Activated CD8-positive, alpha-beta memory T cell treated with anti-CD3 and anti-CD28 coated beads for 36 hours (primary cell): ENCODE measurements around the gene ANKRD26. TPM values are rescaled to one million over a fixed set of nuclear protein-coding genes. Genes with fewer than 3 reads are reported as not detected.
"Not testable (repeated sequence)": the region's sequence is repeated elsewhere in the genome, so short reads cannot be mapped to it uniquely, and the experiment has no call there.

Source experiments
- CTCF ChIA-PET: fragments of 350-600 bp; sonication (Branson Sonifier 250); formaldehyde crosslinking; loops from one replicate; lab custom pipeline; 2021; ENCODE audit warnings: antibody characterized with exemption; lab: Charles Lee
- POLR2A ChIA-PET: fragments of 350-600 bp; sonication (Branson Sonifier 250); formaldehyde crosslinking; loops from one replicate; lab custom pipeline; 2021; ENCODE audit warnings: antibody characterized with exemption; lab: Charles Lee
- total RNA-seq, 2 experiments: library from RNA; stranded (reverse); gene quantifications; one replicate each; pipeline ENCODE4 v1.2.3, GENCODE V29; 2021

The ANKRD26 gene
- total RNA-seq = 1 to 10 TPM; 7.5 to 9.7 TPM

DNA sequence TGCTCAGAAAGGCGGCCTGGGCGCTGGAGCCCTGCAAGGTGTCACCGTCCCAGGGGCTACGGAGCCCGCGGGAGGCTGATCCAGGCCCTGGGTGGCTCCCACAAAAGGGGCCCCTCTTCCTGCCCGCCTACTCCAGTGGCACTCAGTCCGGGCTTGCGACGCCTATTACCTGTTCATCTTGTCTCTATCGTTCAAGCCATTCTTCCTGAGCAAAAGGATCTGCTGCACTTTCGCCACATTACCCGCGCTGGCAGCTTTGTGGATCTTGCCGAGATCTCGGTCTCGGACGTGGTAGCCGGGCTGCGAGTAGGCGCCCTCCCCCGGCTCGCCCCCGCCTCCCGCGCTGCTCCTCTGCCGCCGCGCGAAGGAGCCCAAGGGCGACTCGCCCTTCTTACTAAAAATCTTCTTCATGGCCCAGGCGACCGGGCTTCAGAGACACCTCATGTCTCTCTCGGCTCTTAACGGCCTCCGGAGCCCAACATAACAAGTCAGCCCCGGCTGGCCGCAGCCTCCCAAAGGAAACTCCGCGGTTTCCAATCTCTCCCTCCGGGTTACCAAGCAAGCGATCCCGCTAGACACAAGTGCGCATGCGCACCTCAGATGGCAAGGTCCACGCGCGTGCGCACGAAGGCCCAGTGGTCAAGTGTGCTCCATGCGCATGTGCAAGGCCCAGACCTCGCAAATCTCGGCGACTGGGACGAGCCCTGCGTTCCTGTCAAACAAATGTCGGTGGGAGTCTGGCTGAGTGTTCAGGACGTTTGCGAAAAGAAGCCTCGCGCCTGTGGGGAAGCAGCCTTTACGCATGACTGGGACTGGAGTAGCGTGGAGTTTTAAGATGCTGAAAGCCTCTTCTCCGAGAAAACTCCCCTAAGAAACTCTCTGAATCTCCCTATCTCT lies at the start of gene ANKRD26:
Gene ANKRD26, minus strand, starts transcription at position 579 of the 897 bp plus-strand sequence. Its CDS starts 168 bp downstream, at position 411.
- CTCF ChIA-PET = interaction anchor here (0.9 kb wide), 1 partner anchor 55 kb away, joined by 3 read pairs; the partner anchor contains the start of genes MASTL and YME1L1
- POLR2A ChIA-PET = interaction anchor here (1.0 to 3.0 kb wide), 2 partner anchors 54 to 142 kb away, joined by 3 to 18 read pairs; partner anchors contain the start of genes MASTL and YME1L1

DNA sequence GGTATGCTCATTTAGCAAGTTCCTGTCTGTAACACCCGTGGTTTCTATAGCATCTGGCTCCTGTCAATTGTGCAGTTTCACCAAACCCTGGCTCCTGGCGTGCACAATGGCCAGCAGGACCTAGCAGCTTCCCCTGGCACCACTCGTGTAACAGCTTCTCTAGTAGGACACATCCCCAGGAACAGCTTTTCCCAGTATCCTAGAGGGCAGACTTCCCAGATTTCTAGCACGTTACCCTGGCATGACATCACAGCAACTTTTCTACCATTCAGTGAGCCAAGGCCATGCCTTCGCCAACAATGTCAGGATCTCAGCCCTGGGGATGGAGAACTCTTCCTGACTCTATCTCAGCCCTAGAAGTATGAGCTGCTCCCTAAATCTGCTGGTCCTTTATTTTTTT lies 47.4 kb upstream of the ANKRD26 start:
- POLR2A ChIA-PET = no interaction called here

DNA sequence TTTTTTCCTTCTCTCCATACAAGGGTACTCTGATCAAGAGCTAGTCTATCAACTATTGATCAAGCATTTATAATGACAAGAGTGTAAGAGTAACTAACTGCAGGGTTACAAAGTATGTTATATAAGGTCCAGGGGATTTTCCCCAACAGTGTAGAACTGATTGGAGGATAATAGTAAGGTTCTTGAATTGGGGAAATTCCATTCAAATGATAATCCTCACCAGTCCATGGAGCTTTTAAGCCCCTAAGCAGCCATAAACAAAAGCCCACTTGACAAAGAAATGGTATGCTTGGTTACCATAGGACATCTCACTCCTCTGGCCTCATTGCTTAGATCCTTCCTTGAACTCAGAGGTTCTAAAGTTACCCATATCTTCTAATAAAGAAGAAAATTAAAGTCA lies 45.6 kb upstream of the ANKRD26 start:
- POLR2A ChIA-PET = no interaction called here

More for the DNA sequence above, 47.4 kb upstream of the ANKRD26 start:
- CTCF ChIA-PET = no interaction called here

DNA sequence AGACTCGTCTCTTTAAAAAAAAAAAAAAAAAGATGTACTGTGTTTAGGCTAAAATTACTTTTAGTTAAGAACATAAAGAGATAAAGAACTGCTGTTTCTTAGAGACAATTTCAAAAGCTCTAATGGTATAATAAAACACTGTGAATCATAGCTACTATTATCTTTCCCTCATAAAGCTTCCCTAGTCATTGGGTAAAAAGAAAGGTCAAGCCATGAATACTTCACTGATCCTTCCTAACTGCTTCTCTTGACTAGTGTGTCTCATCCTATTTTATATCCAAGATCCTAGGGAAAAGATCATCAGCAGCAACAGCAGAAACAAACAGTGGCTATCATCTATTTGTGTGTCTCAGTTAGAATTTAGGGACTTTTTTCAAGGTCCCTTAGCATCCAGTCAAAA lies 43.4 kb upstream of the ANKRD26 start:
- ChIA-PET CTCF (interaction anchor here (0.6 to 1.3 kb wide), 3 partner anchors 10 to 18 kb away, joined by 3 read pairs; partner anchors contain the start of gene YME1L1), POLR2A (no interaction called here)

More for the DNA sequence above, 45.6 kb upstream of the ANKRD26 start:
- CTCF ChIA-PET = no interaction called here

DNA sequence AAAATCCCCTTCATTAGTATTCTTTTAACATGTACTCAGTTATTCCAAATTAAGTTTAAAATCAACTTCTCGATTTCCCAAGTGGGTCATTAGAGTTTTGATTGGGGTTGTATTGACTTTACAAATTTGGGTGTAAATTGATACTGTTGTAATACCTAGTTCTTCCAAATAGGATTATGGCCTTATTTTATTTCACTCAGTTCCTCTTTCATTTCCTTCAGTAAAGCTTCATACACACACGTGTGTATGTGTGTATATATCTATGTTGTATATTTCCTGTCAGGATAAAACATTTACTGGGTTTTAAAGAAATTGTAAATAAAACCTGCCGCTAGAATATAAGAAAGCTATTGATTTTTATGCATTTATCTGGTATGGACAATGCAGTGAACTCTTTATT lies 38.0 kb upstream of the ANKRD26 start:
- CTCF ChIA-PET = no interaction called here
- POLR2A ChIA-PET = no interaction called here

DNA sequence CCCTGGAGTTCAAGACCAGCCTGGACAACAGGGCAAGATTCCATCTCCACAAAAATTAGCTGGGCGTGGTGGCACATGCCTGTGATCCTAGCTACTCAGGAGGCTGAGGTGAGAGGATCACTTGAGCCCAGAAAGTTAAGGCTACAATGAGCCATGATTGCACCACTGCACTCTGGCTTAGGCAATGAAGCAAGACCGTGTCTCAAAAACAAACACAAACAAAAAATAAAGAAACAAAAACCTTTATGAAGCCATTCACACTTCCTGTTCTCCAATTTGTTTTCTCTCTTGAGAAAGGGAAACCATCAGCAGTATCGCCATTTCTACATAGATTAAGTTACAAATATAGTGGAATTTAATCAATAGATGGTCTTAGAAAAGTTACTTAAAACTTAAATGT lies 34.1 kb upstream of the ANKRD26 start:
- CTCF ChIA-PET = interaction anchor here (1.0 kb wide), 1 partner anchor 9 kb away, joined by 3 read pairs; no protein-coding TSS in a partner anchor
- POLR2A ChIA-PET = no interaction called here

DNA sequence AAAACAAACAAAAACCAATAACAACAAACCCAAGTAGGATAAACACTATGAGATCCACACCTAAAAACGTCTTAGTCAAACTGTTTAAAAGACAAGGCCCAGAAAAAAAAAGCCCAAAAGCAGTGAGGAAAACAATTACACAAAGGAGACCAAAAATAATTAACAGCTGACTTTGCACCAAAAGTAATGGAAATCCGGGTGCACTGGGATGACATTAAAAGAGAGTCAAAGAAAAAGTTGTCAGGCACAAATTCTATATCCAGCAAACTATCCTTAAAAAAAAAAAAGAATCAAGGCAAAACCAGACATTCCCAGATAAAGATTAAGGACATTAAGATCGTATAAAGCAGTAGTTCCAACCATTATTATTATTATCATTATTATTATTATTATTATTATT lies 7.9 kb upstream of the ANKRD26 start:
- ChIA-PET CTCF (interaction anchor here (1.0 to 1.5 kb wide), 3 partner anchors 46 to 382 kb away, joined by 3 to 4 read pairs (median 3); partner anchors contain the start of genes MASTL and YME1L1), POLR2A (no interaction called here)

DNA sequence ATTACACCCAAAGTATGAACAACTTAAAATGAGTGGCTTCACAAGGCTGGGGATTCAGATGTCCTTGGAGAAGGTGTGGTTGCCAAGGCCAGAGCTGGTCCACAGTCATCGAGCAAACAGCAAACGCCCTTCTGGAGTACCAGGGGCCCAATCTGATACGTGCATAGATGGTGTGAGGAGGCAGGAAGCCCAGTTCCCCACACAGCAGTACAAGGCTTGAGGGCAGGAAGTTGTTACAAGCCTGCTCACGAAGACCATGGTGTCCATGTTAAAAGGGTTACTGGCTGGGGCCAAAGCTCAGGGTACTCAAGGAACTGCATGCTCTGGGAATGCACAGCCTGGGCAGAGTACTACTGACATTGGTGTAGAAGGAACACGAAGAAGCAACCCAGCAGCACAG lies 4.6 kb upstream of the ANKRD26 start:
- ChIA-PET CTCF (no interaction called here), POLR2A (interaction anchor here (0.7 kb wide), 1 partner anchor 124 kb away, joined by 5 read pairs; no protein-coding TSS in a partner anchor)

DNA sequence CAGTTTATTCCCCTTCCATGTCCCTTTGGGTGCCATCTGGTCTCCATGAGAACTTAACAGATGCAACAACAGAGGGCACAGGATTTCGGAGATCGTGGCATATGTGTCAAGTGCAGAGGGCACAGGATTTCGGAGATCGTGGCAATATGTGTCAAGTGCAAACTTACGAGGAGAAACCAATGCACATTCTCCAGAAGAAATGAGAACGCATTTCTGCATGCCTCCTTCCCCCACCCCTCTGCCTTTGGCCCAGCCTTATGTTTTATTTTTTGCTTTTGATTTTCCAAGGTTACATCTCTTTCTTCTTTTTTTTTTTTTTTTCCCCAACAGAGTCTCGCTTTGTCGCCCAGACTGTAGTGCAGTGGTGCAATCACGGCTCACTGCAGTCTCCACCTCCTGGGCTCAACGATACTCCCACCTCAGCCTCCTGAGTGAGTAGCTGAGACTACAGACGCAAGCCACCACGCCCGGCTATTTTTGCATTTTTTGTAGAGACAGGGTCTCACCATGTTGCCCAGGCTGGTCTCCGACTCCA lies 586 bp upstream of the ANKRD26 start:
- CTCF ChIA-PET = no interaction called here

DNA sequence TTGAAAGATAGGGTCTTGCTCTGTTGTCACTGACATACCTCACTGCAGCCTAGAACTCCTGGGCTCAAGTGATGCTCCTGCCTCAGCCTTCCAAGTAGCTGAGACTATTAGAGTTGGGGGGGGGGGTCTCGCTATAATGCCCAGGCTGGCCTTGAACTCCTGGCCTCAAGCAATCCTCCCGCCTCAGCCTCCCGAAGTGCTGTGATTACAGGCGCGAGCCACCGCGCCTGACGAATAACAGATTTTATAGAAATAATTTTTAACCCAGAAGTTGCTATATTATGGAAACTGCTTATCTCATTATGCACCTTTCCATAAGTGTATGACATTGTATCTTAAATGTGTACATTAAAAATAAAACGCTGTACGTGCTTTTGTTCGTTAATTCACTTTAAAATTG lies 846 bp downstream of the ANKRD26 start:
- ChIA-PET CTCF (interaction anchor here (0.9 kb wide), 1 partner anchor 55 kb away, joined by 3 read pairs; the partner anchor contains the start of genes MASTL and YME1L1), POLR2A (interaction anchor here (1.0 to 3.0 kb wide), 2 partner anchors 55 to 142 kb away, joined by 3 to 18 read pairs; partner anchors contain the start of genes MASTL and YME1L1)

More for the DNA sequence above, 586 bp upstream of the ANKRD26 start:
- POLR2A ChIA-PET = interaction anchor here (3.0 kb wide), 1 partner anchor 54 kb away, joined by 18 read pairs; the partner anchor contains the start of genes MASTL and YME1L1

DNA sequence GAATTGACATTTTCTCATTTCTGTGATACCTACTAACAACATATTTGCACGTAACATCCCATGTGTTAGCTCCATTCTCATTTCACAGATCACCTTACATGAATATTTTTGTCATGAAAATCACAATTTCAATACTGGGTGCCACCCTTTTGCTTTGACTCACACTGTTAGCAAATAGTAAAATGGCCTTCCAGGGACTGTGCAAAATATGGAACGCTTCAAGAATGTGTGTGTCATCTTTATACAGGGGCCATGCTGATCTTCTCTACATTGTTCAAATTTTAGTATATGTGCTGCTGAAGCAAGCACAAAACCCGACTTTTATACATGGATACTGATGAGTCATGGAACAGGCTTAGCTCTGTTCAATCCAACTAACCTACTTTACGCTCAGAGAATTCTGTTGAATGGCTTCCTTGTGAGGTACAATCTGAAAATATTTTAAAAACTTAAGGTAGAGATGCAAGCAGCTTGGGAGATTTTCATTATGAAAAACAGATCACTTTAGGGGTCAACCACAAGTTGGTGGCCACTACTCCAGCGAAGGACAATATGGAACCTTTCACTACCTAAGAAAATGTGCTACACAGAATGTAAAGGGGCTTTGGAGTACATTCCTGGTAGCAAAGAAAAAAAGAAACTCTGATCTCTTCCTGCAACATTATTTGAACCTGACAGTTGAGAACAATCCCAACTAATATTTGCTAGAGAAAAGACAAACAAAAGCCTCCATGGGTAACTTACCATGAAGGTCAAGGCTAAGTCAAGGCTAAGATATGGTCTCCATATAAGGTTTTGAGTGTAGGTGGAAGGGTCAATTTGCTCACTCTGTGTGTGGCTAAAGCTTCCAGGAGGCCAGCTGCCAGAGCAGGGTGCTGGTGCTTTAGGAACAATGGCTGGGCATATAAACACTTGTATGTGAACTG lies 11.9 kb downstream of the ANKRD26 start:
- CTCF ChIA-PET = no interaction called here
- POLR2A ChIA-PET = no interaction called here

DNA sequence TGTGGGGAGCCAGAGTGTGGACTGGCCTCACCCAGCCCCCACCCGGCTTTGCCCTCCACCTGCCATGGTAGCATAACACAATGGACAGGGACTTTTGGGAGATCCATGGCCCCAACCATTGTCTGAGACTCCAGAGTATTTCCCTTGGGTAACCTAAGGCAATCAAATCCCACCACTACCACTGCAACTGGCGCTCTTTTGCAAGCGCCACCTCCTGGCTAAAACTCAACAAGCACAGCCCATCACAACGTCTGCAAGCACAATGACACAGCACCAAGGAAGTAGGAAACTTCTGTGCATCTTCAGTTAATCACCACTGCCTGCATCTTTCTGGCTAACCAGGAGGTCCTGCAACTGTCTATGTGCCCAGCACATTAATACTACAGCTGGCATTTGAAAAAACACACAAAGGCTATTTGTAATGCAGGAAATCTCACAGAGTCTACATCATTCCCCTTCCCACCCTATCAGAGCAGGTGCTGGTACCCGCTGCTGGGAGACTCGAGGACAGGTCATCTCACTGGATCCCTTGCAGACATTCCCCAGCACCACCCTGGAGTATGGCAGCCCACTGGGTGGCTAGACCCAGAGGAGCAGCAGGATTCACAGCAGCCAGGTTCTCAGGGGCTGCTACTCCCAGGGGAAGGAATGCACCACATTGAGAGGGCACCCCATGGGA lies 27.7 kb downstream of the ANKRD26 start:
- ChIA-PET CTCF (no interaction called here), POLR2A (no interaction called here)

DNA sequence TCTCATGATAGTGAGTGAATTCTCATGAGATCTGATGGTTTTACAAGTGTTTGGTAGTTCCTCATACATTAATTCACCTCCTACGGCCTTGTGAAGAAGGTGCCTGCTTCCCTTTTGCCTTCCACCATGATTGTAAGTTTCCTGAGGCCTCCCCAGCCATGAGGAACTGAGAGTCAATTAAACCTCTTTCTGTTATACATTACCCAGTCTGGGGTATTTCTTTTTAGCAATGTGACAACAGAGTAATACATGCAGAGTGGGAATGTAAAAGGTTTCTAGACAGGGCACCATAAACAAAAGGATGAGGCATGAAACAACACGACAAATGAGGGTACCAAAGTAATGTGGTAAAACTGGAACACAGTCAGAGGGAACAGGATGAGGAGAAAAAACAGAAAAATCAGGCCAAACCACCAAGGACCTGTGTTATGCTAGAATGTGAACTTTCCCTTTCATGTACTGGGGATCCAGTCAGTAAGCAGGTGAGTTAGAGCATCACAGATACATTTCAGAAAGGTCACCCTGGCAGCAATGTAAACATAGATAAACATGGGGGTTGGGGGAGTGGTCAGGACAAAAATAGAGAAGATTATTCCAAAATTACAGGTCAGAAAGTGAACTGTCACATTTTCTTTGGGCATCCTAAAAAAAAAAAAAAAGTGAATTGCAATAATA lies 31.9 kb downstream of the ANKRD26 start:
- ChIA-PET POLR2A (no interaction called here), CTCF (no interaction called here)

DNA sequence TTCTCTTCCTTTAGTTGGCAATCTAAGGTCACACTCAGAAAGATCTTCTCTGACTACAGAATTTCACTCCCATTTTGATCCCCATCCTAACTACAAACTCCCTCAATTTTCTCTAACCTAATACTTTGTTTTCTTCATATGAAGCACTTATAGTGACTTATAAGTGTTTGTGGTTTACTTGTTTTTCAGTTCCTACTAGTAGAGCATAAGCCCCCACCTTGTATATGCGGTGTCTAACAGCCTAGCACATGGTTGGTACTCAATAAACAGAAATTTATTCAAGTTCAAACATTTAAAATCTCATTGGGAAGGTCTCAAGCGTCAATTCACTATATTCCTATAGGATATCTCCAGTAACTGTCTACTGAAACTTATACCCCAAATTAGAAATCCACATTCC lies 35.2 kb downstream of the ANKRD26 start:
- POLR2A ChIA-PET = no interaction called here

DNA sequence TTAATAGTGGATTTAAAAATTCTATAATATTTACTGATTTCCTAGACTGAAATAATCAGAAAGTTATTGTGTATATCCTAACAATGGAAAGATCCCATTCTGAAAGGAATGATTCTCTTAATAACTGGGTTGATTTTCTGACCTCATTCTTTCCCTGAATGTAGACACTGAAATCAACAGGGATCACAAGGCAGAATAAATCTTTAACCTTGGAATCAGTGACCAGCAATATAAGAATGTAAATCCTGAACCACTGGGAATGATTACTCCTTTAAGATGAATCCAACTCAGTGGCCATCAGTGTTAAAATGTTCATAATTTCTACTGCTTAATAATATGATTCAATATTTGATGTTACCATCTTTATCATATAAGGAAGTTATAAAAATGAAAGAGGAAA lies 47.6 kb downstream of the ANKRD26 start:
- POLR2A ChIA-PET = no interaction called here

More for the DNA sequence above, 35.2 kb downstream of the ANKRD26 start:
- CTCF ChIA-PET = no interaction called here

DNA sequence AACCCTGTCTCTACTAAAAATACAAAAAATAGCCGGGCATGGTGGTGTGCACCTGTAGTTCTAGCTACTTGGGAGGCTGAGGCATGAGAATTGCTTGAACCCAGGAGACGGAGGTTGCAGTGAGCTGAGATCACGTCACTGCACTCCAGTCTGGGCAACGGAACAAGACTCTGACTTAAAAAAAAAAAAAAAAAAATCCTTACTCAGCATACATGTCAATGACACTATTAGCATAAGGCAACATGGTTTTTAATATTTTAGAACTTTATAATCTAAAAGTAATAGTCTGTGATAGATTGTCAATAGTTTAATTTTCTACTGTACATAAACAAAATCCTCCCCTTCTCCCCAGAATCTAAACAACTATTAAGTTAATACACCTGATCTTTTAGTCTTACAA lies 55.0 kb downstream of the ANKRD26 start:
- CTCF ChIA-PET = not testable (repeated sequence)
- POLR2A ChIA-PET = interaction anchor here (0.8 kb wide), 1 partner anchor 109 kb away, joined by 3 read pairs; no protein-coding TSS in a partner anchor

More for the DNA sequence above, 47.6 kb downstream of the ANKRD26 start:
- CTCF ChIA-PET = no interaction called here

DNA sequence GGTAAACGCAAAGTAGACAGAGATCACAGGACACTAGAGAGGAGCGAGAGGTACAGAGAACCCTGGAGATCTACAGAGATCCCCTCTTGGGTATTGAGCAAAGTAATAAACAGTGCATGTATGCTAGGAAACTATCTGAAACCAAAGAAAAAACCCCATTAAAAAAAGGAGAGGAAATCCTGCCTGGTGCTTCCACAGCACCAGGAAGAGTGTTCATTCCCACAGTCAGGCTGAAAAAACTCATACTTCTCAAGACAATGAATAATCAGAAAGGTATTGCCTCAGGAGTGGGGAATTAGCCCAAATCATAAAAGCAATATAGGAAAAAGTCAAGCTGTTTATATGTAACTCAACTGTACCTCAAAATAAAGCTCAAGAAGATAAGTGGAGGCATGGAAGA lies 59.1 kb downstream of the ANKRD26 start:
- POLR2A ChIA-PET = no interaction called here

DNA sequence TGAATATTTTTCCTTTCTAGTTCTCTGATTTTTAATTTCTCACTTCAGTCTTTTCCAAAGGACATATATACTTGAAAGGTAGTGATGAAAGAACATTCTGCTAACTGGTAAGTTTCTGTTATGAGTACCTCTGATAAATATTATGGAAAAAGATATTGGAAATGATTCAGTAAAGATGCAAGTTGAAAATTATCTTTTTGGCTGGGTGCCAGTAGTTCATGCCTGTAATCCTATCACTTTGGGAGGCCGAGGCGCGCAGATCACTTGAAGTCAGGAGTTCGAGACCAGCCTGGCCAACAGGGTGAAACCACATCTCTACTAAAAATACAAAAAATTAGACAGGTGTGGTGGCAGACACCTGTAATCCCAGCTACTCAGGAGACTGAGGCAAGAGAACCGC lies 62.1 kb downstream of the ANKRD26 start:
- POLR2A ChIA-PET = no interaction called here
- CTCF ChIA-PET = no interaction called here

More for the DNA sequence above, 59.1 kb downstream of the ANKRD26 start:
- CTCF ChIA-PET = no interaction called here
